Measurements from ENCODE around the gene HIVEP3. TPM values are rescaled to one million over a fixed set of nuclear protein-coding genes. Genes with fewer than 3 reads are reported as not detected.
A peak's percentile ranks its signal among the peaks of the same experiment; 100 is the strongest.

The HIVEP3 gene
- total RNA-seq, 1 experiment from 2014 or later = 1.4 TPM

- H3K23me2 ChIP-seq (ENCODE audit: insufficient read length, low read depth, low read length, poor library complexity, severe bottlenecking) = no peaks in the 10 kb centered on the region
- H3K4ac ChIP-seq (ENCODE audit: low read depth, low read length) = no peak overlapping the region
- no peaks in the 10 kb centered on the region for H4K20me1 ChIP-seq (ENCODE audit: control insufficient read depth, insufficient read depth, insufficient read length)
- H3K27ac Mint-ChIP-seq = no peak overlapping the region
- H3K23ac ChIP-seq (ENCODE audit: insufficient read length, low read depth, low read length) = no peak overlapping the region
- H3K9ac ChIP-seq (ENCODE audit: extremely low read depth, insufficient read length, low read length) = no peak overlapping the region
- H4K5ac ChIP-seq (ENCODE audit: insufficient read length, low read depth, low read length) = no peak overlapping the region
- no peaks in the 10 kb centered on the region for H3K9me3 ChIP-seq (ENCODE audit: control insufficient read depth, low read depth, low read length)
- no peak for TF ChIP-seq CTCF (conservative IDR thresholded peaks at IDR 0.05)
- H3T11ph ChIP-seq (ENCODE audit: low read length) = no peak overlapping the region
- H3K36me3 Mint-ChIP-seq (ENCODE audit: insufficient read depth in 1 of 3, low read depth in 3 of 3) = no peaks in the 10 kb centered on the region
- no peaks in the 10 kb centered on the region for H3K4me1 ChIP-seq (ENCODE audit: insufficient read depth, low read length)
- no peaks in the 10 kb centered on the region for H3K79me2 ChIP-seq (ENCODE audit: insufficient read depth, low read length)
- no peaks in the 10 kb centered on the region for H3K79me1 ChIP-seq (ENCODE audit: insufficient read depth, low read depth, low read length, poor library complexity, severe bottlenecking)
- H2AK5ac ChIP-seq (ENCODE audit: insufficient read length, low read length) = no peak overlapping the region
- H3K27ac ChIP-seq (ENCODE audit: insufficient read length, low read depth, low read length) = no peak overlapping the region
- H3K56ac ChIP-seq (ENCODE audit: insufficient read length, low read depth, low read length) = no peak overlapping the region
- H3K4me1 Mint-ChIP-seq = peaks cover 19 to 22% of the 10 kb centered on the region in 2 experiments
- WGBS (ENCODE audit: extremely low coverage, insufficient read length, low lambda C conversion rate) = no CpG with 5 or more reads among the region's 4 CpGs
- no peaks in the 10 kb centered on the region for H3K27me3 ChIP-seq (ENCODE audit: insufficient read depth, low read length)
- no peak overlapping the region for H4K8ac ChIP-seq (replicated peaks; ENCODE audit: insufficient read length, low read depth, low read length)
- no peaks in the 10 kb centered on the region; the same call in 1 of the 2 replicates for H3K27me3 Mint-ChIP-seq (ENCODE audit: low read depth)
- H4K91ac ChIP-seq (ENCODE audit: insufficient read length, low read depth, low read length) = no peak overlapping the region
- DNase-seq = no peak
- no peak overlapping the region for H3K4me3 Mint-ChIP-seq
- no peak overlapping the region for H2BK5ac ChIP-seq (ENCODE audit: insufficient read length, low read length)
- H2BK12ac ChIP-seq (ENCODE audit: insufficient read length, low read depth, low read length) = no peak overlapping the region
- H2BK15ac ChIP-seq (ENCODE audit: low read depth, low read length) = no peak overlapping the region
- no peak overlapping the region for H2BK20ac ChIP-seq (ENCODE audit: low read depth, low read length, poor library complexity, severe bottlenecking)
- 0 out of 2 replicates have a peak overlapping the region, but pooled peaks have one; percentile 44 for H3K14ac ChIP-seq (ENCODE audit: insufficient read depth, low read length)
- H3K4me2 ChIP-seq (ENCODE audit: insufficient read depth, insufficient read length, low read length) = no peak overlapping the region
- H3K9me3 Mint-ChIP-seq = no peaks in the 10 kb centered on the region
- no peak overlapping the region for H3K18ac ChIP-seq (ENCODE audit: insufficient read length, low read depth, low read length)
- H2AFZ ChIP-seq (ENCODE audit: low read length) = no peak overlapping the region
- no peak overlapping the region for H2BK120ac ChIP-seq (ENCODE audit: low read depth, low read length, poor library complexity, severe bottlenecking)
Observed at GRCh38 chr1:41475346-41475745, 443.4 kb downstream of the HIVEP3 start.

Data from H9 (cell line).